GM12878 (cell line): ENCODE measurements around the gene PRKAG2. TPM values are rescaled to one million over a fixed set of nuclear protein-coding genes. Genes with fewer than 3 reads are reported as not detected.

Experiments used
- ATAC-seq: fragments of 200-7000 bp; cut with Tn5 transposase; 3 replicates; pipeline ENCODE4 v1.9.1; 2020; ENCODE audit warnings: mild to moderate bottlenecking, moderate library complexity
- BruUV-seq: library from RNA; stranded (reverse); fragments of 400-500 nt; replicated peaks from 2 replicates; lab custom pipeline; 2021; lab: Mats Ljungman, UMichigan
- CTCF ChIA-PET: fragments of 300-600 bp; sonication (Branson Sonifier 250); formaldehyde crosslinking; extraction: SDS; loops from one replicate; lab custom pipeline; 2021; ENCODE audit warnings: inconsistent platforms; lab: Yijun Ruan, JAX
- POLR2A ChIA-PET: fragments of 350-600 bp; formaldehyde crosslinking; extraction: SDS; loops from one replicate; lab custom pipeline; 2021; ENCODE audit warnings: inconsistent platforms; lab: Charles Lee
- RAD21 ChIA-PET: fragments of 300-600 bp; sonication (Branson Sonifier 250); formaldehyde crosslinking; loops from one replicate; lab custom pipeline; 2023; ENCODE audit warnings: antibody characterized with exemption; ENCODE audit not compliant: unreplicated experiment; lab: Charles Lee
- SMC1A ChIA-PET: fragments of 300-600 bp; sonication (Branson Sonifier 250); formaldehyde crosslinking; loops from one replicate; lab custom pipeline; 2023; ENCODE audit not compliant: unreplicated experiment, uncharacterized antibody; lab: Charles Lee
- DNase-seq: peaks from one replicate; pipeline ENCODE4 v3.0.0-alpha.2; 2011; ENCODE audit warnings: low read depth, low spot score
- FAIRE-seq: peaks from 3 replicates; lab custom pipeline; 2011; peaks lifted over from hg19 to GRCh38; lab: Jason Lieb, UNC
- H2AFZ ChIP-seq: 2 replicates; pipeline ENCODE4 v1.6.0; 2011; ENCODE audit warnings: low read depth, low read length, control low read depth; ENCODE audit not compliant: control insufficient read depth
- H3K27ac ChIP-seq: 2 replicates; pipeline ENCODE4 v1.5.1; 2011; ENCODE audit warnings: control low read depth; ENCODE audit not compliant: control insufficient read depth, insufficient read depth
- H3K27me3 ChIP-seq, 2 experiments: replicated peaks in 1 of 2; 2 replicates each; pipeline versions ENCODE4 v1.6.0 to v1.6.1; 2011; ENCODE audit warnings: low read length in 1 of 2; ENCODE audit not compliant: control insufficient read depth in 2 of 2, insufficient read depth in 2 of 2
- H3K36me3 ChIP-seq, 2 experiments: 2 replicates each; pipeline ENCODE4 v1.5.1; 2011; ENCODE audit warnings: low read length in 1 of 2; ENCODE audit not compliant: control insufficient read depth in 2 of 2, insufficient read depth in 2 of 2
- H3K4me1 ChIP-seq: 2 replicates; pipeline ENCODE4 v1.6.1; 2011; ENCODE audit warnings: mild to moderate bottlenecking, low read length, moderate library complexity, mixed read lengths; ENCODE audit not compliant: control insufficient read depth, insufficient read depth
- H3K4me2 ChIP-seq: 2 replicates; pipeline ENCODE4 v1.6.0; 2011; ENCODE audit warnings: control low read depth; ENCODE audit not compliant: control insufficient read depth, insufficient read depth
- H3K4me3 ChIP-seq: fragments of 200-600 bp; sonication (generic); 2 replicates; pipeline ENCODE4 v1.5.1; 2016
- H3K79me2 ChIP-seq: 2 replicates; pipeline ENCODE4 v1.6.0; 2011; ENCODE audit warnings: low read length; ENCODE audit not compliant: control insufficient read depth, insufficient read depth
- H3K9ac ChIP-seq: 2 replicates; pipeline ENCODE4 v1.8.0; 2011; ENCODE audit warnings: low read length, control low read depth, mixed read lengths; ENCODE audit not compliant: control insufficient read depth, insufficient read depth
- H3K9me3 ChIP-seq: replicated peaks from 3 replicates; pipeline ENCODE4 v1.5.1; 2011; ENCODE audit warnings: mild to moderate bottlenecking, low read length; ENCODE audit not compliant: control insufficient read depth, insufficient read depth
- H4K20me1 ChIP-seq: 2 replicates; pipeline ENCODE4 v1.6.0; 2011; ENCODE audit not compliant: control insufficient read depth, insufficient read depth
- BCL11A ChIP-seq: IDR thresholded peaks from 2 replicates; pipeline ENCODE4 v1.6.1; 2011; ENCODE audit warnings: low read depth, low read length
- CEBPB ChIP-seq, 2 experiments: fragments of 150-350 bp in 1 of 2; IDR thresholded peaks; 2 replicates each; pipeline ENCODE4 v1.6.1; 2012 to 2014; ENCODE audit warnings: low read depth in 2 of 2, low read length in 2 of 2, borderline replicate concordance in 1 of 2, inconsistent platforms in 1 of 2
- FOXK2 ChIP-seq: fragments of 450-650 bp; IDR thresholded peaks from 2 replicates; pipeline ENCODE4 v1.6.1; 2017; ENCODE audit warnings: mild to moderate bottlenecking, moderate library complexity
- MEF2A ChIP-seq: IDR thresholded peaks from 2 replicates; pipeline ENCODE4 v1.6.1; 2011; ENCODE audit warnings: low read depth, mild to moderate bottlenecking, low read length, moderate library complexity; ENCODE audit not compliant: insufficient read depth
- NFYB ChIP-seq: IDR thresholded peaks from 2 replicates; pipeline ENCODE4 v1.6.1; 2011; ENCODE audit warnings: low read depth, mild to moderate bottlenecking, low read length, improper control_type of control experiment, moderate library complexity; ENCODE audit not compliant: insufficient read depth
- NR2C1 ChIP-seq: fragments of 450-650 bp; IDR thresholded peaks from 2 replicates; pipeline ENCODE4 v1.6.1; 2017; ENCODE audit warnings: antibody characterized with exemption, mild to moderate bottlenecking, moderate library complexity
- RAD21 ChIP-seq: IDR thresholded peaks from 2 replicates; pipeline ENCODE4 v1.6.1; 2011; ENCODE audit warnings: mild to moderate bottlenecking, low read depth, low read length, moderate library complexity; ENCODE audit not compliant: insufficient read depth
- RCOR1 ChIP-seq: conservative IDR thresholded peaks from 2 replicates; pipeline ENCODE4 v1.6.1; 2012; ENCODE audit warnings: low read depth, low read length, improper control_type of control experiment
- RUNX3 ChIP-seq: IDR thresholded peaks from 2 replicates; pipeline ENCODE4 v1.6.1; 2012; ENCODE audit warnings: low read length, inconsistent platforms
- SRF ChIP-seq, 2 experiments: IDR thresholded peaks; 2 replicates each; pipeline ENCODE4 v1.6.1; 2011; ENCODE audit warnings: low read depth in 2 of 2, low read length in 2 of 2, mild to moderate bottlenecking in 1 of 2, moderate library complexity in 1 of 2
- TAF1 ChIP-seq: IDR thresholded peaks from 2 replicates; pipeline ENCODE4 v1.6.1; 2011; ENCODE audit warnings: mild to moderate bottlenecking, low read depth, low read length, borderline replicate concordance
- WRNIP1 ChIP-seq: IDR thresholded peaks from 2 replicates; pipeline ENCODE4 v1.6.1; 2011; ENCODE audit warnings: low read depth, low read length, improper control_type of control experiment, borderline replicate concordance
- WGBS: methylation state at CpG from one replicate; pipeline ENCODE4 v1.1.6; 2016; ENCODE audit warnings: low lambda C conversion rate; ENCODE audit not compliant: insufficient replicate concordance, insufficient coverage; ENCODE audit errors: missing lambda C conversion rate; 5-methylcytosine and 5-hydroxymethylcytosine counted together
- in situ Hi-C: fragments of 300-500 bp; cut with MboI; formaldehyde crosslinking; loops from 9 replicates; pipeline ENCODE4 v1.14.3; 2018; ENCODE audit warnings: mixed read lengths
- intact Hi-C: fragments of 100-400 bp; cut with micrococcal nuclease; formaldehyde crosslinking; loops from one replicate; pipeline ENCODE4 v1.14.2; 2022; ENCODE audit not compliant: unreplicated experiment
- polyA plus RNA-seq, 11 experiments: library from polyadenylated mRNA; depleted of rRNA in 4 of 11; unstranded in 6 of 11; stranded (reverse) in 5 of 11; fragments of >200 nt; fragmentation: Nextera tagmentation in 4 of 11; fragmentation: Illumina TruSeq in 1 of 11; extraction: Ambion mirVana in 4 of 11; extraction: Trizol in 1 of 11; gene quantifications; 1 replicate in 1 of 11; 2 replicates in 10 of 11; pipeline versions ENCODE4 v1.2.1 to v1.2.3, GENCODE V29; 2011 to 2016; ENCODE audit warnings: inconsistent platforms in 2 of 11, missing spikeins in 2 of 11, low read depth in 1 of 11
- total RNA-seq, 4 experiments: library from RNA; depleted of rRNA in 3 of 4; stranded (reverse); fragments of >200 nt in 3 of 4; fragmentation: Illumina TruSeq in 1 of 4; extraction: Trizol in 1 of 4; gene quantifications; 2 replicates each; pipeline versions ENCODE4 v1.2.1 to v1.2.3, GENCODE V29; 2013 to 2021

The PRKAG2 gene
- total and polyA plus RNA-seq, 10 of the 15 experiments (the other 5 are each of a cell fraction or from before 2014, with no cell fraction given), result 3.4 to 8.9 (median 6.8) TPM

DNA sequence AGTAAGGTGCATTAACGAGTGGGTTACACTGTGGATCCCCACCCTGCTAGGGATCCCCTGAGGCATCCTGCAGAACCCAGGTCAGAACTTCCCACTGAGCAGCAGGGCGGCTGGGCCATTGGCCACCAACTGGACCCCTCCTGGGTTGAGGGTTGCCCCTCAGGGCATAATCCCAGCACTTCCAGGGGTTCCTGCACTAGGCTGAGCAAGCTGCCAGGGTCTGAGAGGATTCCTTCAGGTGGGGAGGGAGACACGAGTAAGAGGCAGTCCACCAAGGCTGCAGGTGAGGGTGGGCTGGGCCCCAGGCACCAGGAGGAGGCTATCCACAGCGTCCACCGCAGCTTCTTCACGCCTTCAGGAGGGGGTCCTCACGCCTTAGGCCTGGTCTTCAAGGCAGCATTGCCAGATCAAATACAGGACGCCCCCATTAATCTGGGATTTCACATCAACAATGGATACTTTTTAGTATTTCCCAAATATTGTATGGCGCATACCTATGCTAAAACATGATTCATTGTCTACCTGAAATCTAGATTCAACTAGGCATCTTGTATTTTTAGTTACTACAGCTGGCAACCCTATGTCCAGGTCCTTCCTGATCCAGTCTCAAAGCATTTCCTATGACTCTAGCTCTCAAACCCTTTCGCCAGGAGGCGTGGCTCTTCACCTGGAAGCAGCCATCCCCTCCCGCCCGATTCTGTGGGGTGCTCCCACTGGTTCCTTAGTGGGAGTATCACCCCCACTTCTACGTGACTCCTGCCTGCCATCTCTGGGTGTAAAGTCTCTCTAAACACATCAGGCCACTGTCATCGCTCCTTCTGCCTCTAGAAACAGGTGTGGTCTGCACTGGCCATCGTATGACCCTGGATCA is 4.1 kb downstream of the PRKAG2 start:
- ATAC-seq, result no peak
- BruUV-seq, result no TSS peak
- Histone ChIP-seq H3K27ac (no peak overlapping the region), H3K36me3 (no peaks in the 10 kb centered on the region), H3K4me3 (no peak overlapping the region), H3K79me2 (no peaks in the 10 kb centered on the region), H3K27me3 (peaks cover 6 to 10% of the 10 kb centered on the region in 2 experiments), H2AFZ (no peak overlapping the region), H4K20me1 (no peaks in the 10 kb centered on the region), H3K4me2 (no peak overlapping the region), H3K4me1 (peaks cover 9% of the 10 kb centered on the region; the same call in 1 of the 2 replicates), H3K9me3 (no peaks in the 10 kb centered on the region), H3K9ac (no peak overlapping the region)
- 79% methylated on average over 16 of the region's 16 CpGs for WGBS
- TF ChIP-seq NR2C1 (no peak), SRF (IDR thresholded peaks at IDR 0.05; ENCODE audit: low read depth in 2 of 2, low read length in 2 of 2) (no peak), RUNX3 (no peak), FOXK2 (no peak), WRNIP1 (no peak)
- in situ Hi-C loops (no loop called here), intact Hi-C loops (no loop called here)
- SMC1A ChIA-PET, result no interaction called here
- POLR2A ChIA-PET, result no interaction called here
- CTCF ChIA-PET, result no interaction called here
- DNase-seq, result no peak
- FAIRE-seq, result no peak
- RAD21 ChIA-PET, result no interaction called here

GRCh38 chr7:151871904-151872303 is 5.0 kb downstream of the PRKAG2 start:
- ATAC-seq, result no peak
- SMC1A ChIA-PET, result no interaction called here

More at GRCh38 chr7:151871904-151872303, 5.0 kb downstream of the PRKAG2 start:
- FAIRE-seq, result no peak
- Histone ChIP-seq H3K79me2 (no peaks in the 10 kb centered on the region), H3K9ac (no peak overlapping the region), H4K20me1 (no peaks in the 10 kb centered on the region), H3K4me3 (no peak overlapping the region), H3K36me3 (no peaks in the 10 kb centered on the region)
- intact Hi-C loops, result no loop called here
- CTCF ChIA-PET, result no interaction called here
- no TSS peak for BruUV-seq
- TF ChIP-seq BCL11A (no peak), RAD21 (no peak), NFYB (no peak), MEF2A (no peak), RCOR1 (no peak), TAF1 (no peak), CEBPB (IDR thresholded peaks at IDR 0.05; ENCODE audit: borderline replicate concordance in 1 of 2, low read depth in 2 of 2, low read length in 2 of 2) (no peak)
- TF ChIP-seq, all 136 proteins: peak for 0
- in situ Hi-C loops, result no loop called here
- H3K27me3 ChIP-seq, result peaks cover 6 to 10% of the 10 kb centered on the region in 2 experiments
- H3K4me1 ChIP-seq, result peaks cover 8% of the 10 kb centered on the region; the same call in 1 of the 2 replicates
- DNase-seq, result no peak
- no peak overlapping the region for H3K4me2 ChIP-seq
- H3K27ac ChIP-seq, result no peak overlapping the region
- whole genome bisulfite sequencing, result 75% methylated on average over 7 of the region's 7 CpGs
- ChIA-PET POLR2A (no interaction called here), RAD21 (no interaction called here)
- H2AFZ ChIP-seq, result no peak overlapping the region
- H3K9me3 ChIP-seq, result no peaks in the 10 kb centered on the region
